ENCODE measurements around the gene TGM2. TPM values are rescaled to one million over a fixed set of nuclear protein-coding genes. Genes with fewer than 3 reads are reported as not detected.

TGM2 gene
- total RNA-seq, 2 experiments from 2014 or later, result not detected

DNA sequence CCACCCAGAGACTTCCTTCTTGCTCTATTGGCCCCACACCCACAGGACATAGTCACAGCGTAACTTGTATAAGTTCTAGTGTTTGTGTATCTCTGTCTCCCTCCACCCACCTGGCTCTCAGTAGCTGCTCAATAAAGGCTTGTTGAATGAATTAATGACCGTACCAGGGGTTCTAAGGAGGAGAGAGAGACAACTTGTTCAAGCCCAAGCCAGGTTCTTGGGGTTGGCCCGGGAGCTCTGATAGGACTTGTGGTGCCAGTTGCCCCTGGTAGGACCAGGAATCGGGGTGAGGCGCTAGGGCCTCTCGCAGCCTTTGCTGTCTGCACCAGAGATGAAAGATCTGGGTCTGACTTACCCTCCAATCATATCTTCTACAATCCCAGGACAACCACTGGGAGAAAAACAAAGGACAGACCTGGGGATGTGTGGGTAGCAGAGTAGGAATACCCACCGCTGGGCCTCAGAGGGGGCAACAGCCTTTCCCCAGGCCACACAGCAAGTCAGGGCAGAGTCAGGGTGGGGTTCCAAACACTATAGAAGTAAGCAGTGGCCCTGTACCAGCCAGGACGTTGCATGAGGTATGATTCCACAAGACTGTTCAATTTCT, 5.3 kb upstream of the TGM2 start:
- ChIA-PET POLR2A (no interaction called here), CTCF (interaction anchor here (0.9 to 2.8 kb wide), 2 partner anchors 52 to 97 kb away, joined by 3 to 10 read pairs; no protein-coding TSS in a partner anchor)
- no peak for DNase-seq
- TF ChIP-seq CTCF (IDR thresholded peaks at IDR 0.05), result no peak
- intact Hi-C loops (cut with micrococcal nuclease), result no loop called here
- peaks cover 7% of the 10 kb centered on the region for H3K4me1 Mint-ChIP-seq (ENCODE audit: low read depth)
- peaks cover 11% of the 10 kb centered on the region for H3K27me3 Mint-ChIP-seq
- ATAC-seq, result no peak
- no peak overlapping the region for H3K4me3 Mint-ChIP-seq
- no peak overlapping the region for H3K27ac Mint-ChIP-seq
- H3K9me3 Mint-ChIP-seq, result no peaks in the 10 kb centered on the region
- no peaks in the 10 kb centered on the region for H3K36me3 Mint-ChIP-seq (ENCODE audit: low read depth)

DNA sequence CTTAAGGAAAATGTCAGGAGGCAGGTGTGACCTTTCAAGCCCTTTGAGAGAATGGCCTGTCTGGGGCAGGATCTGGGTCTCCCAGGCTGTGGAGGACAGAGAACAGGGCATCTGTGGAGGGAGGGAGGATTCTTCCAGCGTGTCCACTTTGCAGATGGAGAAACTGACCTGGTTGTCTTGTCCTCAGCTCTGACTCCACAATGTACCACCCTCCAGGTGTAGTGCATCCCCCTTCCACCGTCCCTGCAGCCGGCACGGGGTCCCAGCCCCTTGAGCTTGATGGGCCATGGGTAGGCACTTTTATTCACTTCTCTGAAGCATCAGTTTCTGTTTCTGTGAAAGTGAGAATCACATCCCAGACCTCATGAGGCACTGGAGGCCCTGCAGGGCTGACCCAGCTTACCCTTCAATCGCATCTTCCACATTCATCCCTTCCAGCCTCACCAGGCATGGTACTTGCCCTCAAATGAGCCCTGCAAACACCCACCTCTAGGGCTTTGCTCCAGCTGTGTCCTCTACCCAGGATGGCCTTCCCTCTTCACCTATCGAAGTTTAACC, 4.6 kb upstream of the TGM2 start:
- H3K27me3 Mint-ChIP-seq, result peaks cover 13% of the 10 kb centered on the region
- ATAC-seq, result no peak
- H3K9me3 Mint-ChIP-seq, result no peaks in the 10 kb centered on the region
- CTCF ChIA-PET, result interaction anchor here (0.9 to 2.8 kb wide), 2 partner anchors 52 to 96 kb away, joined by 3 to 10 read pairs; no protein-coding TSS in a partner anchor
- H3K27ac Mint-ChIP-seq, result no peak overlapping the region
- DNase-seq, result no peak
- POLR2A ChIA-PET, result no interaction called here
- intact Hi-C loops (cut with micrococcal nuclease), result loop anchor here (5.0 kb wide), 1 partner anchor 112 kb away; no protein-coding TSS in a partner anchor
- TF ChIP-seq CTCF (IDR thresholded peaks at IDR 0.05), result no peak
- peaks cover 7% of the 10 kb centered on the region for H3K4me1 Mint-ChIP-seq (ENCODE audit: low read depth)
- H3K4me3 Mint-ChIP-seq, result no peak overlapping the region
- H3K36me3 Mint-ChIP-seq (ENCODE audit: low read depth), result no peaks in the 10 kb centered on the region

DNA sequence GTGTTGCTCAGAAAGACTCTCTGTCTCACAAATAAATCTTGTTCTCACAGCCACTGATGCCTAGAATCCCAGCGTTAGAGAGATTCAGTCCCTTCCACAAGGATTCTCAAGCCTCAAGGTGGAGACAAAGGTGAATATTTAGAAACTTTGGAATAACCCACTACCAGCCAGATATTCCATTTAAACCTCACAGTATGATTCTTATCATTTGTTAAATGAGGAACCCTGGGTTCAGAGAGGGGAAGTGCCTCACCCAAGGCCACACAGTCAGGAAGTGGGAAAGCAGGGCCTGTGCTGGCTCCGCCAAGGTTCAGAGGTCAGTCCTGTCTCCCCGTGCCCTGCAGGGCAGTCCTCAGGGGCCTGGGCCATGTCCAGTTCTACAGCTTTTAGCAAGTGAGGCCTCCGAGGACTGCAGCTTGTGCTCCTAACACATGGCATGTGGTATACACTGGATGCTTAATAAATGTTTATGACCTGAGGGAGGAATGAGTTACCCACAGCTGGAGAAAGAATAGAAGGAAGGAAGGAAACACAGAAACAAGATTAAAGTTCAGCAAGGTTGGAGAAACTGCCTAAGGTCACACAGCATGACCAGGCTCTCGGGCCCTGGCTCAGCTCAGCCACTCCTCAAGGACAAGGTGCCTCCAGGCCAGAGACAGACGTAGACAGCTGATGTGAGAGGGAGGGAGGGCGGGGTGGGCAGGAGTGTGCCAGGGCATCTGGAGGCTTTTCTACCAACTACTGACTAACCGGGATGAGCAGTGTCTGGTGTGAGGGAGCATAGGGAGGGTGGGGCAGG, 3.9 kb upstream of the TGM2 start:
- H3K27ac Mint-ChIP-seq, result no peak overlapping the region
- TF ChIP-seq CTCF (IDR thresholded peaks at IDR 0.05), result no peak
- H3K27me3 Mint-ChIP-seq, result peaks cover 17% of the 10 kb centered on the region
- ATAC-seq (no peak), DNase-seq (no peak)
- H3K36me3 Mint-ChIP-seq (ENCODE audit: low read depth), result no peaks in the 10 kb centered on the region
- no peak overlapping the region for H3K4me3 Mint-ChIP-seq
- ChIA-PET CTCF (interaction anchor here (0.9 to 2.8 kb wide), 2 partner anchors 53 to 95 kb away, joined by 3 to 10 read pairs; no protein-coding TSS in a partner anchor), POLR2A (interaction anchor here (1.4 kb wide), 1 partner anchor 23 kb away, joined by 3 read pairs; no protein-coding TSS in a partner anchor)
- intact Hi-C loops (cut with micrococcal nuclease), result loop anchor here (5.0 kb wide), 1 partner anchor 112 kb away; no protein-coding TSS in a partner anchor
- peaks cover 7% of the 10 kb centered on the region for H3K4me1 Mint-ChIP-seq (ENCODE audit: low read depth)
- H3K9me3 Mint-ChIP-seq, result no peaks in the 10 kb centered on the region

DNA sequence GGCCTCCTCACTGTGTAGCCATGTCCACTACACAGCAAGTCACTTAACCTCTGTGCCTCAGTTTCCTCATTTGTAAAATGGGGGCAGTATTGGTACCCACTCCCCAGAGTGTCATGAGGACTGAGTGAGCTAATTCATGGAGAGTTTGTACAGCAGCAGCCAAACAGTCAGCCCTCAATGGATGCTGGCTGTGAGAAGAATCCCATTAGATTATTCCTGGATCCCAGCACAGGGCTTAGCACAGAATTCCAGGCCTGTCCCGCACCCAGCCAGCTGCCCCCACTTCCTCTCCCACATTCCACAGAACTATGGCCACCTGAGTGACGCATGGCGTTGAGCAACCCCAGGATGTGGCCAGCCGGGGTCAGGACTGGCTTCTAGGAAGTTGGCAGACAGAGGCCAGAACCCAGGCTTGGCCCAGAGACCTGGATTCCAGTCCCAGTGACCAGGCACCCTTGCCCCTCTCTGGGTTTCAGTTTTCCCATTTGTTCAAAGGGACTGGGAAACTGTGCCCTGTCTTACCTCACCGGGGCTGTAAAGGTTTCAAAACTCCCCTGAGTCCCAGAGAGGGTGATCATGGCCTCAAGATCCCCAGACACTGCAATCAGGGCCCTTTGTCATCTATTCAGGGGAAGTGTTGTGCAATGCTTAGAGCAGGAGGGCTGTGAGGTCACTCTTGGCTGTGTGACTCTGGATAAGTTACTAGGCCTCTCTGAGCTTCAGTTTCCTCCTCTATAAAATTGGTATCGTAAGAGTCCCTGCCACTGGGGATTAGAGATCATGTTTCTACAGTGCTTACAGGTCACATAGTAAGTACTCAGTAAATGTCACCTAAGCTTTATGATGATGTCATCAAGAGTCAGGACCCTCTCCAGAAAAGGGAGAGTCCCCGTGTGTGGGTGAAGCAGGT, 3.0 kb upstream of the TGM2 start:
- peaks cover 19% of the 10 kb centered on the region for H3K27me3 Mint-ChIP-seq
- ATAC-seq (peak; percentile 71), DNase-seq (peak; percentile 22)
- no peak overlapping the region for H3K27ac Mint-ChIP-seq
- no peaks in the 10 kb centered on the region for H3K9me3 Mint-ChIP-seq
- CTCF ChIA-PET, result interaction anchor here (2.8 kb wide), 1 partner anchor 54 kb away, joined by 10 read pairs; no protein-coding TSS in a partner anchor
- peaks cover 7% of the 10 kb centered on the region for H3K4me1 Mint-ChIP-seq (ENCODE audit: low read depth)
- intact Hi-C loops (cut with micrococcal nuclease), result loop anchor here (5.0 kb wide), 1 partner anchor 111 kb away; no protein-coding TSS in a partner anchor
- POLR2A ChIA-PET, result interaction anchor here (0.9 to 1.4 kb wide), 2 partner anchors 22 to 169 kb away, joined by 3 read pairs; no protein-coding TSS in a partner anchor
- no peak for TF ChIP-seq CTCF (IDR thresholded peaks at IDR 0.05)
- no peaks in the 10 kb centered on the region for H3K36me3 Mint-ChIP-seq (ENCODE audit: low read depth)
- no peak overlapping the region for H3K4me3 Mint-ChIP-seq
